NK-92 treated with Interleukin-12 subunit alpha and Interleukin-12 subunit beta, amount 100 ng/mL, for 24 hours (cell line): ENCODE measurements around the gene SEC14L2.
"Not testable (repeated sequence)": the region's sequence is repeated elsewhere in the genome, so short reads cannot be mapped to it uniquely, and the experiment has no call there.

Experiments used
- DNase-seq: peaks from one replicate; lab custom pipeline; 2025; lab: John Stamatoyannopoulos, UW

Gene SEC14L2

GRCh38 chr22:30375312-30375849 is 21.4 kb upstream of the SEC14L2 start:
- DNase-seq = no peak

- no peak for DNase-seq
Observed at GRCh38 chr22:30380011-30380410, 16.8 kb upstream of the SEC14L2 start.

GRCh38 chr22:30381264-30381663 is 15.6 kb upstream of the SEC14L2 start:
- DNase-seq = no peak

GRCh38 chr22:30382340-30382739 is 14.5 kb upstream of the SEC14L2 start:
- DNase-seq = no peak

DNA sequence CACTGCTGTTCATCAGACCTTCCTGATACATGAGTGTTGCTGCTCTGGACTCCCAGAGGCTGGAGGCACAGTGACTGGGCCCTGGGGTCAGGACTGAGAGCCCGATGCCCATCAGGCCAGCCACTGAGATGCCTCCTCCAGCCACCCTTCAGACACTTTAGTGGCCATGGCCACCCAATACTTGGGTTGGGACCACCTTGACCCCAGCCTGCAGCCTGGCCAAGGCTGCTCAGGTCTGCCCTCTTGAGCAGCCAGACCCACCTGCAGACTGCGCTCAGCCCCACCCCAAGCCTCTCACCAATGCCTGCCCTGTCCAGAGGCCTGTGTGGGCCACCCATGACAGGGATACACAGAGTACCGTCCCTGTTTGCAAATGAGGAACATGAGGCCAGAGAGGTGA is 13.8 kb upstream of the SEC14L2 start:
- no peak for DNase-seq

- no peak for DNase-seq
Observed at GRCh38 chr22:30385942-30386341, 10.9 kb upstream of the SEC14L2 start.

GRCh38 chr22:30386608-30386959 is 10.2 kb upstream of the SEC14L2 start:
- no peak for DNase-seq

GRCh38 chr22:30386960-30387827 is 9.6 kb upstream of the SEC14L2 start, which contains the start of gene RNF215:
TSS of gene RNF215 (minus strand) at chr22:30387411. CDS start at chr22:30387313, 98 bp downstream.
- DNase-seq = peak; percentile 62

DNA sequence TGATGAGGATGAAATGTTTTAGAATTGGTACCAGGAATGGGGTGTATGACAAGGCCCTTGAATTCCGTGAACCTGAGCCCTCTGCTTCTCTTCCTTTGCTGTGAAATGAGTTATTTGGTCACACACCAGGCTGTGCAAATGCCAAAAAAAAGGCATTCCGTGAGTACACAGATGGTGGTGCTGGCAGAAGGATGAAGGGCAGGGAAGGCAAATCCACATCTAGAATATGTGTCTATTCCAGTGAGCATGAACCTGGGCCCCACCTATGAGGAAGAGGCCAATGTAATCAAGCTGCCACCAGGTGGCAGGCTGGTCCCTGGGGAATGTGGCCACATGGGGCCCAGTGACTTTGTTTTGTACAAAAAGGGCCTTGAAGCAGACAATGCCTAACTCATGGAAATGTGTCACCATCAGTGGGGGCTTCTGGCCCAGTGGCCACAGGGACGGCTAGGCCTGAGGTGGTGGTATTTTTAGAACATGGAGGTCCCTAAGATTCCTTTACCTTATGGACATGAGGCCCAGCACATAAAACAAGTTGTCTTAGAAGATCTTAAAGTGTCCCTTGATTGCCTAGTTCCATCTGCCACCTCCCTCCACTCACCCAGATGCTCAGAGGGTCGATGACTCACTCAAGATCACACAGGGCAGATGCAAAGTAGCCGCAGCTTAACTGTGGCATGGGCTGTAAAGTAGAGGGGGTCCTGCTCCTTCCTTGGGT is 5.7 kb upstream of the SEC14L2 start:
- DNase-seq = peak; percentile 21

GRCh38 chr22:30392661-30393321 is 4.0 kb upstream of the SEC14L2 start:
- DNase-seq = no peak

GRCh38 chr22:30393322-30393680 is 3.5 kb upstream of the SEC14L2 start:
- no peak for DNase-seq

GRCh38 chr22:30393885-30394284 is 2.9 kb upstream of the SEC14L2 start:
- DNase-seq = no peak

GRCh38 chr22:30397656-30398635 is 1.1 kb downstream of the SEC14L2 start:
- DNase-seq = no peak

GRCh38 chr22:30398685-30399680 is 2.2 kb downstream of the SEC14L2 start:
- no peak for DNase-seq

GRCh38 chr22:30399718-30400117 is 2.9 kb downstream of the SEC14L2 start:
- DNase-seq = no peak

DNA sequence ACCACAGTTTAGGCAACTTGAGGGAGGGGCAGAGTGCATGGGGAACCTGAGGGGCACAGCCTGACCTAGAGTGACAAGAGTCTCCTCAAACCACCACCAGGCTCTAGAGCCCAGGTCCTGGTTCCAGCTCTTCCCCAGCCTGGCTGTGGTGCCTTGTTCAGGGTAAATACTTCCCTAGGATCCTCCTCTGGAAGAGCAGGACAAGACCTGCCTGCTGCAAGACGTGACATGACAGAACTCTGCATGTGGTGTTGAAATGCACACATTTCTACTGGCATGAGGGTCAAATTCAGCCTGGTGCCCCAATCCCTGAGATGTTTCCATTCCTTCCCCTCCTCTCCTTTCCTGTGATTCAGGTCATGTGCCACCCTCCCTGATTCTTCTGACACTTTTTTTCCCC is 3.3 kb downstream of the SEC14L2 start:
- DNase-seq = no peak

GRCh38 chr22:30401024-30401423 is 4.2 kb downstream of the SEC14L2 start:
- DNase-seq = not testable (repeated sequence)

DNA sequence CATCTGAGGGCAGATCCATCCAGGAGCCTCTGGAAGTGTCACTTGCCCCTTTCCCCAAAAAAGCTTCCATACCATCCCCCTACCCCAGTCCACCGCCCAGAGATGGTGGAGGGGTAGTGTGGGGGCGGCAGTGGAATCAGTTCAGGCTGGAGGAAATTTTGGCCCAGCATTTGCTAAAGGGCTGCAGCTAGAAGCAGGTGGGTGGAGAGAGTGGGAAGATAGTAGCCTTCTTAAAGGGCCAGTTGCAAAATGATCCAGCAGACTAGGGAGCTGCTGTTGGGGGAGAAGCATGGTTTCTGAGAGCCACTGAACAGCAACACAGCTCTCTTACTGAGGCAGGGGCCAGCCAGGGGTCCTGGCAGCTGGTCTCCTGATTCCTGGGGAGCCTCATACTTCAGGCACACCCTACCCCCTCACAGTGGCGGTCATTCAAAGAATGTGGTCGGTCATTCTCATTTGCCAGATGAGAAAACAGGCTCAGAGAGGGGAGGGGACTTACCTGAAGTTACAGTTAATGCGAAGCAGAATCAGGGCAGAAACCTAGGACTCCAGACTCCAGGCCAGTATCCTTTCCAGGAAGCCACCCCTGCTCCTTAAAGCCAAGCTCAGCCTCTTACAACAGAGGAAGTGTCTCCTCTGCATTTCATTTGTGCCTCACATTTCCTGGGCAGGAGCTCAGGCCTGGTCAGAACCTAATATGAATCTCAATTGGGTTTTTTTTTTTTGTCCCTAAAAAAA is 5.4 kb downstream of the SEC14L2 start:
- DNase-seq = no peak

DNA sequence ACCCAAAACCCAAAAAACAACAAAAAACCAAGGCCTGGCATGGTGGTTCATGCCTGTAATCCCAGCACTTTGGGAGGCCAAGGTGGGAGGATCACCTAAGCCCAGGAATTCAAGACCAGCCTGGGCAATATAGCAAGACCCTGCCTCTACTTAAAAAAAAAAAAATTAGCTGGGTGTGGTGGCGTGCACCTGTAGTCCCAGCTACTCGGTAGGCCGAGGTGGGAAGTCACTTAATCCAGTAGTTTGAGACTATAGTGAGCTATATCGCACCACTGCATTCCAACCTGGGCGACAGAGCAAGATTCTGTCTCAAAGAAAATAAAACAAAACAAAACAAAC is 5.9 kb downstream of the SEC14L2 start:
- DNase-seq = not testable (repeated sequence)
